Loucy (cell line): ENCODE results near the gene ARHGAP32.

Experiments used
- CTCF ChIP-seq: fragments of 200-600 bp; sonication (generic); conservative IDR thresholded peaks from 2 replicates; pipeline ENCODE4 v1.5.1; 2014; ENCODE audit warnings: mild to moderate bottlenecking, antibody characterized with exemption, low read length
- EZH2phosphoT487 ChIP-seq: fragments of 200-600 bp; IDR thresholded peaks from 2 replicates; pipeline ENCODE4 v1.6.1; 2018; ENCODE audit warnings: antibody characterized with exemption, mild to moderate bottlenecking, moderate library complexity, borderline replicate concordance

GRCh38 chr11:128926000-128926399, 266.1 kb downstream of the ARHGAP32 start:
- TF ChIP-seq CTCF (no peak), EZH2phosphoT487 (no peak)
